NCI-H1048 (cell line): ENCODE results near the gene WDR6.

Experiments used
- DNase-seq: peaks from one replicate; lab custom pipeline; 2025; lab: John Stamatoyannopoulos, UW

WDR6 gene

DNA sequence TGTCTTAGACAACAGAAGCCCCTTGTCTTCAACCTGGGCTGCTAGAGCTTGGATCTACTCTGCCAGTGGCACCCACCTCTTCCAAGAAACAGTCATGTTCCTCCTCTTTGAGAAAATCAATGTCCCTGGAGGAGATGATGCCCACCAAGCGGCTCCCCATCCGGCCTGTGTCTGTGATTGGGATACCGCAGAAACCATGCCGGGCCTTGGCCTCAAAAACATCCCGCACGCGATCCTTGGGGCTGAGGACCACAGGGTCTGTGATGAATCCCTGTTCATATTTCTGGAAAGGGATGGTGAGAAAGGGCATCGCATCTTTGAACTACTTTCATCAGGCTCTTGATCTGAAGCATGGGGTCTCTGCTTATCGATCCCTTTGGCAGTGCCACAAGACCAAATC lies 20.4 kb downstream of the WDR6 start:
- DNase-seq, result no peak

DNA sequence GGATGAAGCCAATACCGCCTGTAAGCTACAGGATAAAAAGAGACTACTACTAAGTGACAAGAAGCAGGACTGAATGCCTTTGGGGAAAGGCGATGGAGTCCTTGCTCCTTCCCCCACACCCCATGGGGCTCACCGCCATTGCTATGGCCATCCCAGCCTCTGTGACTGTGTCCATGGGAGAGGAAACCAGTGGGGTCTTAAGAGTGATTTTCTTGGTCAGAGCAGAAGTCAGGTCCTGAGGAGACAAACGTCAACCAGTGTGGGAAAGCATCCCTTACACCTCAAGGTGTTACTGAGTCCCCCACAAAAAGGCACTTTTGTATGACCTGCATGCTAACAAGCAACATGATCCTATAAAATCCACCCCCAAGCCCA lies 21.1 kb downstream of the WDR6 start:
- DNase-seq, result no peak

DNA sequence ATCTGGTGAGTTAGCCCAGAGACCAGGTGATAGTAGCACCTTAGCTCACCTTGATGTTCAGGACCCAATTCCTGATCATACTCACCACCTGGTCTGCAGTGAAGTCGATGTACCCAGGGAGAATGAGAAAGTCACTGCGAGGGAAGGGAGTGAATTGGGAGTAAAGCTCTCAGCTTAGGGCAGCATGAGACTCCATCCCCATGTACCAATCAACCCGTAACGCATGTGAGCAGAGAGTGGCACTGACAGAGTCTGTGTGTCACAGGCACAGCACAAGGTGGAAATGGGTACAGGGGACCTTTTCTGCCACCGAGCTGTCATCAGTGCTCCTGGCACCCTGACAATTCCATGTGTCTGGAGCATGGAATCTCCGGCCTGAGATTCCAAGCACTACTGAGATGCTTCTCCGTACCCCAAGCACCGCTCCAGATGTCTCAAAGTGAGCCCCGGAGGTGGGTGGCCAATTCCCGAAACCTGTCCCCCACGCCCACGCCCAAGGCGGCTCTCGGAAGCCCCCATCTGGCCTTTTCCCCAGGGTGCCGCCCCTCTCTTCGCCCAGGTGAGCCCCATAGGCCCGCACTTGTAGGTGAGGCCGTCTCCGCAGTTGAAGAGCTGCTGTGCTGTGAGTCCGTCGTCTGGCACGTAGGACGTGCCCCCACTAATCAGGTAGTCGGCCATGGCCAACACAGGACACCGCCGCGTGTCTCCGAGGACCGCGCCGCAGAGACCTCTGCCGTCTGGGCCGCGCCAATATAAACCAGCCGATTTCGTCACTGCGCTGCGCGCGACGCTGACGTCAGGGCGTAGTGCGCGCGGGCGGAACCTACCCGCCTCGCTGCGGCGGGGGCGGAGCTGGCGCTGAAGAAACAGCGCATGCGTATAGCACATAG lies 21.7 kb downstream of the WDR6 start, which contains the start of gene IMPDH2:
Gene IMPDH2, minus strand, starts transcription at position 726 of the 890 bp plus-strand sequence. Its CDS starts 48 bp downstream, at position 678.
- peak; percentile 66 for DNase-seq

GRCh38 chr3:49029563-49029884 lies 22.3 kb downstream of the WDR6 start:
- DNase-seq, result no peak

DNA sequence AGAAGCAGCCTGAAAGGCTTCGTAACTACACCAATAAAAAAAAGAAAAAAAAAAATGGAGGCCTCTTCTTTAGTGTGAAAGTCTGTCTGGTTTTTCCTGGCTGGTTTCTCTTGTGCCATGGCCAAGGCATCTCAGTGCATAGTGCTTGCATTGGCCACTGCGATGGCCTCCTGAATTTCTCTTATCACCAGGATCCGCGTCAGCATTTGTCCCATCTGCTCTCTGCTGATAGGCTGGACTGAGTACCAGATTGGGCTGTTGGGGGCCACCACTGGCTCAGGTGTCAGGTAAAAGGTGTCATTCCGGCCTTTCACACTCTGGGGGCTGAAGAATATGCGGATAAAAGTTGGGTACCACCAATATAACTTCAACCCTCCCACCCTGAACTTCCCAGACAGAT lies 23.1 kb downstream of the WDR6 start:
- no peak for DNase-seq

GRCh38 chr3:49032646-49033304 lies 25.6 kb downstream of the WDR6 start:
- DNase-seq, result no peak

DNA sequence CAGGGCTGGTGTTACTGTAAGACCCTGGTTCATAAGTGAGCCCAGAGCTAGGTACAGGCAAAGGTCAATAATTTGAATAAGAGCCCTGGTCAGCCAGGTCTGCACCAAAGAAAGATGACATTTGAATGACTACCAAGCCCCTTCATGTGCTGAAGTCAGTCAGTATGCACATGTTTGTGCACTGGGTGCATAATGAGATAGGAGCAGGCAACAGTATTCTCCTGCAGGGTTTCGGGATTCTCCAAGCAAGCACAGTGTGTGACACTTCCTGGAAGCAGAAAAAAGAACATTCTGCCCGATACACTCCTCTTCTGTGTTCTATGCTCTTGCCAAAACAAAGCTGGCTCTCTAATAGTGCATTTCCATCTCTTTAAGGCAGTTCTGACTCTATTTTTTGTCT lies 27.5 kb downstream of the WDR6 start:
- no peak for DNase-seq

- no peak for DNase-seq
Measured at GRCh38 chr3:49035281-49035680, 28.1 kb downstream of the WDR6 start.

- no peak for DNase-seq
Measured at GRCh38 chr3:49053543-49053942, 46.4 kb downstream of the WDR6 start.

- DNase-seq, result no peak
Measured at GRCh38 chr3:49054344-49054862, 47.2 kb downstream of the WDR6 start.

GRCh38 chr3:49057268-49057667 lies 50.1 kb downstream of the WDR6 start:
- DNase-seq, result no peak

GRCh38 chr3:49058011-49058410 lies 50.8 kb downstream of the WDR6 start:
- no peak for DNase-seq
